CD4-positive, alpha-beta T cell (primary cell): Measurements from ENCODE around the gene PBX1. TPM values are rescaled to one million over a fixed set of nuclear protein-coding genes. Genes with fewer than 3 reads are reported as not detected.

ENCODE experiments used
- ATAC-seq: fragments of 200-7000 bp; cut with Tn5 transposase; one replicate; pipeline ENCODE4 v1.10.0; 2022; ENCODE audit warnings: mild to moderate bottlenecking; ENCODE audit not compliant: poor library complexity
- CTCF ChIA-PET: fragments of 350-600 bp; sonication (Branson Sonifier 250); formaldehyde crosslinking; loops from one replicate; lab custom pipeline; 2021; ENCODE audit warnings: antibody characterized with exemption, inconsistent platforms; lab: Charles Lee
- POLR2A ChIA-PET: fragments of 350-600 bp; sonication (Branson Sonifier 250); formaldehyde crosslinking; loops from one replicate; lab custom pipeline; 2021; ENCODE audit warnings: antibody characterized with exemption, inconsistent platforms; lab: Charles Lee
- DNase-seq, 14 experiments: peaks; one replicate each; pipeline ENCODE4 v3.0.0-alpha.2; 2013 to 2020; ENCODE audit warnings: mixed read lengths in 2 of 14
- H3K27ac ChIP-seq, 2 donors: one replicate each; pipeline versions ENCODE4 v1.5.1 to v1.7.0; 2013; ENCODE audit warnings: low read length in 2 of 2, low read depth in 1 of 2, mild to moderate bottlenecking in 1 of 2
- H3K27me3 ChIP-seq, 2 experiments: 1 replicate in 1 of 2; 2 replicates in 1 of 2; pipeline versions ENCODE4 v1.6.1 to v1.7.0; 2013; ENCODE audit warnings: low read length in 2 of 2, control low read depth in 1 of 2, mild to moderate bottlenecking in 1 of 2, moderate library complexity in 1 of 2; ENCODE audit not compliant: insufficient read depth in 2 of 2, control insufficient read depth in 1 of 2
- H3K36me3 ChIP-seq: one replicate; pipeline ENCODE4 v1.6.1; 2013; ENCODE audit warnings: low read length, control low read depth; ENCODE audit not compliant: insufficient read depth
- H3K4me1 ChIP-seq: one replicate; pipeline ENCODE4 v1.6.1; 2013; ENCODE audit warnings: low read length, control low read depth; ENCODE audit not compliant: insufficient read depth
- H3K4me3 ChIP-seq: one replicate; pipeline ENCODE4 v1.5.1; 2013; ENCODE audit warnings: mild to moderate bottlenecking, low read length, moderate library complexity
- H3K9me3 ChIP-seq, 2 experiments: 1 replicate in 1 of 2; 2 replicates in 1 of 2; pipeline versions ENCODE4 v1.6.1 to v1.7.0; 2013; ENCODE audit warnings: low read length in 2 of 2, mild to moderate bottlenecking in 2 of 2, control low read depth in 1 of 2, moderate library complexity in 1 of 2; ENCODE audit not compliant: control insufficient read depth in 1 of 2, insufficient read depth in 1 of 2
- H3K27ac Mint-ChIP-seq: one replicate; pipeline ENCODE4 v1.8.0; 2020; ENCODE audit warnings: mixed read lengths
- H3K27me3 Mint-ChIP-seq: one replicate; pipeline ENCODE4 v1.8.0; 2021; ENCODE audit warnings: mixed read lengths
- H3K36me3 Mint-ChIP-seq: one replicate; pipeline ENCODE4 v1.8.0; 2021; ENCODE audit warnings: low read depth, mixed read lengths
- H3K4me1 Mint-ChIP-seq: one replicate; pipeline ENCODE4 v1.8.0; 2021; ENCODE audit warnings: low read depth, mixed read lengths
- H3K4me3 Mint-ChIP-seq: one replicate; pipeline ENCODE4 v1.8.0; 2020; ENCODE audit warnings: mild to moderate bottlenecking, mixed read lengths
- H3K9me3 Mint-ChIP-seq: one replicate; pipeline ENCODE4 v1.8.0; 2020; ENCODE audit warnings: mixed read lengths
- CTCF ChIP-seq: fragments of 200-600 bp; IDR thresholded peaks from one replicate; pipeline ENCODE4 v1.8.0; 2022; ENCODE audit warnings: antibody characterized with exemption, mild to moderate bottlenecking
- intact Hi-C, 2 experiments: fragments of 100-400 bp; cut with DNase I in 1 of 2; cut with micrococcal nuclease in 1 of 2; formaldehyde crosslinking; loops; one replicate each; pipeline versions ENCODE4 v1.15.1 to v1.9.0; 2023 to 2025; cut with DNase I, micrococcal nuclease
- total RNA-seq, 174 experiments: library from RNA in 2 of 174; stranded (reverse) in 2 of 174; gene quantifications; one replicate each; pipeline ENCODE4 v1.2.3 and lab custom pipeline; 2021 to 2026

PBX1 gene
- total RNA-seq, 2 experiments from 2014 or later = 0.64 to 0.96 TPM

DNA sequence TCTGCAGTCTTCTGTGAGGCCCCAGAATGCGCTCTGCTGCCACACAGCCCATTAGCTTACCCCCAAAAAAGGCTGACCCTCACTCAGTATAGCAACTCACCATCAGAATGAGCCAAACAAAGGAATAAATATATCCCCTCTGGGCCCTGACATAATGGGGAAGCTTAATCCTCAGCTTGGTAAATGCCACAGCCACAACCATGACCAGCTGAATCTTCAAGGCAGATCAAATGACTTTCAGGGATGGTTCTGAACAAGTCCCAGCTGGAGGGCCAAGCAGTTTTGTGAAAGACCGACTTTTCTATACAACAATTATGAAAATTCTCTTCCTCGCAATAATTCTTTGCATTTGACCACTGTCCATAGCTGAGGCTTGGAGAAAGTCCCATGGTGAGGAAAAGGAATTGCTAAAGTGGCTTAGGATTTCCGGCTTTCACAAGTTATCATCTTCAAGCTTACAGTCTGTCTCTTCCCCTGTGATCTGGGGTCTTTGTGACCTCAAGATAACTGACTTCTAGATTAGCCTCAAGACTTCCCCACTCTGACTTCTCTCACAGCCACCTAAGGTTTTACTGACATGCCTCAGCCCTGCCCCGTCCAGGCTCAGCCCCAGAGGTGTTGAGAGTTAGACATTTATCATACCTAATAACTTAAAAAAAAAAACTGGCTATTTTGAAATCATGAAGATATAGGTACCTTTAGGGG is 47.8 kb upstream of the PBX1 start:
- Histone ChIP-seq H3K9me3 (peaks cover 0 to 4% of the 10 kb centered on the region in 2 experiments), H3K27ac (no peak overlapping the region), H3K4me3 (no peak overlapping the region), H3K4me1 (no peaks in the 10 kb centered on the region), H3K36me3 (no peaks in the 10 kb centered on the region), H3K27me3 (no peaks in the 10 kb centered on the region)
- DNase-seq (no peak), ATAC-seq (no peak)
- no peaks in the 10 kb centered on the region for H3K27me3 Mint-ChIP-seq
- no peaks in the 10 kb centered on the region for H3K4me1 Mint-ChIP-seq
- no peak overlapping the region for H3K27ac Mint-ChIP-seq
- POLR2A ChIA-PET = interaction anchor here (0.6 kb wide), 1 partner anchor 554 kb away, joined by 3 read pairs; no protein-coding TSS in a partner anchor
- CTCF ChIA-PET = no interaction called here
- H3K4me3 Mint-ChIP-seq = no peak overlapping the region
- TF ChIP-seq CTCF = no peak
- H3K36me3 Mint-ChIP-seq = no peaks in the 10 kb centered on the region
- intact Hi-C loops = no loop called here
- H3K9me3 Mint-ChIP-seq = no peaks in the 10 kb centered on the region

GRCh38 chr1:164515231-164515630 is 43.8 kb upstream of the PBX1 start:
- H3K27ac ChIP-seq = no peak overlapping the region
- no peaks in the 10 kb centered on the region for H3K27me3 ChIP-seq
- no peaks in the 10 kb centered on the region for H3K27me3 Mint-ChIP-seq
- ChIA-PET POLR2A (no interaction called here), CTCF (no interaction called here)
- H3K4me1 ChIP-seq = no peaks in the 10 kb centered on the region
- no peak overlapping the region for H3K4me3 ChIP-seq
- H3K4me1 Mint-ChIP-seq = no peaks in the 10 kb centered on the region
- H3K9me3 Mint-ChIP-seq = no peaks in the 10 kb centered on the region
- H3K27ac Mint-ChIP-seq = no peak overlapping the region
- no peaks in the 10 kb centered on the region for H3K36me3 ChIP-seq
- TF ChIP-seq CTCF = no peak
- H3K9me3 ChIP-seq = peaks cover 0 to 4% of the 10 kb centered on the region in 2 experiments
- ATAC-seq (no peak), DNase-seq (no peak)
- no peak overlapping the region for H3K4me3 Mint-ChIP-seq
- intact Hi-C loops = no loop called here
- H3K36me3 Mint-ChIP-seq = no peaks in the 10 kb centered on the region

- TF ChIP-seq CTCF = no peak
- Histone ChIP-seq H3K4me1 (no peaks in the 10 kb centered on the region), H3K36me3 (no peaks in the 10 kb centered on the region), H3K4me3 (no peak overlapping the region), H3K9me3 (peaks cover 0 to 7% of the 10 kb centered on the region in 2 experiments), H3K27me3 (no peaks in the 10 kb centered on the region), H3K27ac (no peak overlapping the region)
- H3K27ac Mint-ChIP-seq = no peak overlapping the region
- no peak for ATAC-seq
- H3K36me3 Mint-ChIP-seq = no peaks in the 10 kb centered on the region
- H3K4me3 Mint-ChIP-seq = no peak overlapping the region
- DNase-seq = no peak
- H3K9me3 Mint-ChIP-seq = no peaks in the 10 kb centered on the region
- ChIA-PET POLR2A (no interaction called here), CTCF (no interaction called here)
- no peaks in the 10 kb centered on the region for H3K4me1 Mint-ChIP-seq
- intact Hi-C loops = no loop called here
- no peaks in the 10 kb centered on the region for H3K27me3 Mint-ChIP-seq
Observed at GRCh38 chr1:164515711-164516331, 43.2 kb upstream of the PBX1 start.
